Body of pancreas (tissue), 4 donors: ENCODE results near the gene FKBP1B.

Experiments
- POLR2A ChIP-seq, 3 donors: fragments of 450-650 bp; IDR thresholded peaks; one replicate each; pipeline ENCODE4 v1.6.1; 2016; ENCODE audit warnings: antibody characterized with exemption in 3 of 3, mild to moderate bottlenecking in 2 of 3
- TF ChIP-seq, protein P1 (sequence below), 7 experiments: fragments of 450-650 bp in 4 of 7; fragments of 200-600 bp in 3 of 7; sonication (generic) in 3 of 7; IDR thresholded peaks; one replicate each; pipeline ENCODE4 v1.5.1; 2016 to 2019; ENCODE audit warnings: antibody characterized with exemption in 7 of 7

DNA sequence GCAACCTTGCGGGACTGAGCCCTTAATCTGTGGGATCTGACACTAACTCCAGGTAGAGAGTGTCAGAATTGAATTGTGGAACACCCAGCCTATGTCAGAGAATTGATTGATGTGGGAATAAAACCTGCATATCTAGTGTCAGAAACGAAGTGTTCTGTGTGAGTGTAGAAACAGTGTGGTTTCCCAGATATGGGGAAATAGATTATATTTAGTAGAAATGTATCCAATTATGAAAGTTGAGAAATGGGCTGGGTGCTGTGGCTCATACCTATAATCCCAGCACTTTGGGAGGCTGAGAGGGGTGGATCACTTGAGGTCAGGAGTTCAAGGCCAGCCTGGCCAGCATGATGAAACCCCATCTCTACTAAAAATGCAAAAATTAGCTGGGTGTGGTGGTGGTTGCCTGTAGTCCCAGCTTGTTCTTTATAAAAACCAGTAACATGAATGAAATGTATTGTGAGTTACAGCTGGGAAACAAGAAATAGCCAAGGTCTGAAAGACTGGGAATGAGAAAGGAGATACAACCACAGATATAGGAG, 39.3 kb downstream of the FKBP1B start:
- TF ChIP-seq, protein P1, sequence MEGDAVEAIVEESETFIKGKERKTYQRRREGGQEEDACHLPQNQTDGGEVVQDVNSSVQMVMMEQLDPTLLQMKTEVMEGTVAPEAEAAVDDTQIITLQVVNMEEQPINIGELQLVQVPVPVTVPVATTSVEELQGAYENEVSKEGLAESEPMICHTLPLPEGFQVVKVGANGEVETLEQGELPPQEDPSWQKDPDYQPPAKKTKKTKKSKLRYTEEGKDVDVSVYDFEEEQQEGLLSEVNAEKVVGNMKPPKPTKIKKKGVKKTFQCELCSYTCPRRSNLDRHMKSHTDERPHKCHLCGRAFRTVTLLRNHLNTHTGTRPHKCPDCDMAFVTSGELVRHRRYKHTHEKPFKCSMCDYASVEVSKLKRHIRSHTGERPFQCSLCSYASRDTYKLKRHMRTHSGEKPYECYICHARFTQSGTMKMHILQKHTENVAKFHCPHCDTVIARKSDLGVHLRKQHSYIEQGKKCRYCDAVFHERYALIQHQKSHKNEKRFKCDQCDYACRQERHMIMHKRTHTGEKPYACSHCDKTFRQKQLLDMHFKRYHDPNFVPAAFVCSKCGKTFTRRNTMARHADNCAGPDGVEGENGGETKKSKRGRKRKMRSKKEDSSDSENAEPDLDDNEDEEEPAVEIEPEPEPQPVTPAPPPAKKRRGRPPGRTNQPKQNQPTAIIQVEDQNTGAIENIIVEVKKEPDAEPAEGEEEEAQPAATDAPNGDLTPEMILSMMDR (IDR thresholded peaks at IDR 0.05): no peak
- TF ChIP-seq POLR2A (IDR thresholded peaks at IDR 0.05): no peak
